AG09319 (cell line): ENCODE measurements around the gene FAM20C.
"Not testable (repeated sequence)": the region's sequence is repeated elsewhere in the genome, so short reads cannot be mapped to it uniquely, and the experiment has no call there.

Experiments used
- DNase-seq: peaks from one replicate; pipeline ENCODE4 v3.0.0-alpha.2; 2010; ENCODE audit warnings: low read depth; ENCODE audit errors: extremely low read depth
- CTCF ChIP-seq: IDR thresholded peaks from 2 replicates; pipeline ENCODE4 v1.5.1; 2011; ENCODE audit warnings: low read depth, mild to moderate bottlenecking, inconsistent platforms, low read length, moderate library complexity

The FAM20C gene

GRCh38 chr7:178444-178843 lies 13.9 kb upstream of the FAM20C start:
- DNase-seq = no peak
- TF ChIP-seq CTCF = no peak

GRCh38 chr7:179209-179681 lies 13.1 kb upstream of the FAM20C start:
- TF ChIP-seq CTCF = no peak
- no peak for DNase-seq

- no peak for TF ChIP-seq CTCF
- no peak for DNase-seq
Observed at GRCh38 chr7:179948-180694, 12.2 kb upstream of the FAM20C start.

- no peak for TF ChIP-seq CTCF
- no peak for DNase-seq
Observed at GRCh38 chr7:181738-182137, 10.6 kb upstream of the FAM20C start.

- not testable (repeated sequence) for DNase-seq
Observed at GRCh38 chr7:182502-182901, 9.9 kb upstream of the FAM20C start.

- no peak for DNase-seq
- TF ChIP-seq CTCF = no peak
Observed at GRCh38 chr7:183496-184292, 8.7 kb upstream of the FAM20C start.

- peak; percentile 41 for DNase-seq
- no peak for TF ChIP-seq CTCF
Observed at GRCh38 chr7:184294-185264, 7.8 kb upstream of the FAM20C start.
